Mucosa of rectum (tissue), 2 donors: ENCODE results near the gene SLC34A3.

ENCODE experiments used
- H3K27ac ChIP-seq, 2 donors: one replicate each; pipeline ENCODE4 v1.7.0; 2013; ENCODE audit warnings: inconsistent platforms in 2 of 2, low read depth in 2 of 2, low read length in 2 of 2
- H3K27me3 ChIP-seq, 2 donors: one replicate each; pipeline ENCODE4 v1.7.0; 2013; ENCODE audit warnings: low read length in 2 of 2; ENCODE audit not compliant: control insufficient read depth in 2 of 2, insufficient read depth in 2 of 2
- H3K36me3 ChIP-seq, 2 donors: one replicate each; pipeline ENCODE4 v1.7.0; 2013; ENCODE audit warnings: low read length in 2 of 2; ENCODE audit not compliant: control insufficient read depth in 2 of 2, insufficient read depth in 2 of 2
- H3K4me1 ChIP-seq, 2 donors: one replicate each; pipeline ENCODE4 v1.7.0; 2013; ENCODE audit warnings: low read length in 2 of 2, mild to moderate bottlenecking in 1 of 2; ENCODE audit not compliant: control insufficient read depth in 2 of 2, insufficient read depth in 2 of 2
- H3K4me3 ChIP-seq, 2 donors: one replicate each; pipeline ENCODE4 v1.7.0; 2013; ENCODE audit warnings: low read length in 2 of 2
- H3K9ac ChIP-seq, 2 donors: one replicate each; pipeline ENCODE4 v1.7.0; 2013; ENCODE audit warnings: low read length in 2 of 2, low read depth in 1 of 2, mild to moderate bottlenecking in 1 of 2
- H3K9me3 ChIP-seq, 2 donors: one replicate each; pipeline ENCODE4 v1.7.0; 2013; ENCODE audit warnings: low read length in 2 of 2; ENCODE audit not compliant: control insufficient read depth in 2 of 2
- donor health status: healthy.
- donor health status: Normal muscosa, but diverticular disease.

SLC34A3 gene

DNA sequence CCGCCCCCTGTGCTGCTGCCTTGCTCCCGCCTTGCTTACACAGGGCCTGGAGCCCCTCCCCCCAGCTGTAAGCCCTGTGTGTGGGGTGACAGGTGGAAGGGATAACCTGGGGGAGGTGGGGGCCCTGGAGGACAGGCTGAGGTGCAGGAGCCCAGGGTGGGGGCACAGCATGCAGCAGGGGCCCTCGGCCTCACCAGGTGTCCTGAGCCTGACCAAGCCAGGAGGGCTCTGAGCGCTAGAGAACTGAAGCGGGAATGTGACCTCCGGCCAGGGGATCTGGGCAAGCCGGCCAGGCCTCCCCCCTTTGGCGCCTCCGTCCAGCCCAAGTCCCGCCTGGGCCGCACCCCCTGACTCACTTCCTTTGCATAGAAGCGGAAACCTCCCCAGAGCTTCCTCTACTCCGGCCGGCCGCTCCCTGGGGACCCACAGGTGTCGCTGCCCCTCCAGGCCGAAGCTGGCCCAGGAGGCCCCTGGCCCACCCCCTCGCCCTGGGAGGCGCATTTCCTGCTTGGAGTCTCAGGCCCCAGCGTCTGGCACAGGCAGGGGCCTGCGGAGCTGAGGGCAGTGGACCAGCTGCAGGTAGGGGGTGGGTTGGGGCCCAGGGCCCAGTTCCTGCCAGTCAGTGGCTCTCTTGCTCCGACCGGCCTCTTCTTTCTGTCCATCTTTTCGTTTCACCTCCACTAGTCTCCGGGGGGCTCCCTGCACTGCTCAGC lies 46.8 kb downstream of the SLC34A3 start, which contains the start of gene TOR4A:
TSS of gene TOR4A (plus strand) at position 398 of the 713 bp plus-strand sequence. CDS start 964 bp downstream, outside the sequence.
- Histone ChIP-seq H3K27ac (peak within 1 kb of the TSS; percentile 91 to 96), H3K4me3 (peak within 1 kb of the TSS; percentile 85), H3K36me3 (peaks cover 17 to 18% of the 10 kb centered on the region in 2 donors), H3K4me1 (peaks cover 21 to 35% of the 10 kb centered on the region in 2 donors), H3K27me3 (no peaks in the 10 kb centered on the region), H3K9me3 (no peaks in the 10 kb centered on the region), H3K9ac (peak within 1 kb of the TSS; percentile 92 to 99)

DNA sequence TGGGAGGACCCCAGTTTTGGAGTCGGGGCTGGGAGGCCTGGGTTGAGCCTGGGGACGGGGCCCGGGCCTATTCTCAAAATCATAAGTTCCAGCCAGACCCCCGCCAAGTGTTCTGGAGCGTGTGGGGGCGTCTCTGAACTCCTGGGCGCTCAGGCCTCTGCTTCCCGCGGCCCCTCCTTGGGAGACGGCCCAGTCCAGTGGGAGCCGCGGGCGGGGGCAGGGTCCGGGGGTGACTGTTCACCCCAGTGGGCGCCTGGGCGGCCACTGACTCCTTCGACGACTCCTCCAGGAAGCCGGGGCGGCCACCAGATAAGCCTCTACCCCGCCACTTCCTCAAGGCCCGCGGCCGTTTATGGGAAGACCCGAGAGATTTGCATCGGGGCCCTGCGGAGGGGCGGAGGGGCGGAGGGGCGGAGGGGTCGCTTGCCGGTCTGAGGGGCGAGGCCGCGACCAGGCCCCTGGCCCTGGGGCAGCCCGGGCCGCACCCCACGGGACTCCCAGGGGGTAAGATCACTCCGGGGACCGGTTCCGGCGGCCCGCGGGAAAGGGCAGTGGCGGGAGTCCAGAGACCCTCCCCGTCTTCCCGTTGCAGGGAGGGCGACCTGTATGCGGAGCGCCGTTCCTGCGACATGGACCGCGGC lies 47.5 kb downstream of the SLC34A3 start:
- H3K4me1 ChIP-seq: peaks cover 21 to 35% of the 10 kb centered on the region in 2 donors
- peak overlapping the region; percentile 91 to 96 for H3K27ac ChIP-seq
- H3K4me3 ChIP-seq: peak overlapping the region; percentile 85
- H3K36me3 ChIP-seq: peaks cover 19 to 20% of the 10 kb centered on the region in 2 donors
- no peaks in the 10 kb centered on the region for H3K9me3 ChIP-seq
- no peaks in the 10 kb centered on the region for H3K27me3 ChIP-seq
- peak overlapping the region; percentile 92 to 99 for H3K9ac ChIP-seq

DNA sequence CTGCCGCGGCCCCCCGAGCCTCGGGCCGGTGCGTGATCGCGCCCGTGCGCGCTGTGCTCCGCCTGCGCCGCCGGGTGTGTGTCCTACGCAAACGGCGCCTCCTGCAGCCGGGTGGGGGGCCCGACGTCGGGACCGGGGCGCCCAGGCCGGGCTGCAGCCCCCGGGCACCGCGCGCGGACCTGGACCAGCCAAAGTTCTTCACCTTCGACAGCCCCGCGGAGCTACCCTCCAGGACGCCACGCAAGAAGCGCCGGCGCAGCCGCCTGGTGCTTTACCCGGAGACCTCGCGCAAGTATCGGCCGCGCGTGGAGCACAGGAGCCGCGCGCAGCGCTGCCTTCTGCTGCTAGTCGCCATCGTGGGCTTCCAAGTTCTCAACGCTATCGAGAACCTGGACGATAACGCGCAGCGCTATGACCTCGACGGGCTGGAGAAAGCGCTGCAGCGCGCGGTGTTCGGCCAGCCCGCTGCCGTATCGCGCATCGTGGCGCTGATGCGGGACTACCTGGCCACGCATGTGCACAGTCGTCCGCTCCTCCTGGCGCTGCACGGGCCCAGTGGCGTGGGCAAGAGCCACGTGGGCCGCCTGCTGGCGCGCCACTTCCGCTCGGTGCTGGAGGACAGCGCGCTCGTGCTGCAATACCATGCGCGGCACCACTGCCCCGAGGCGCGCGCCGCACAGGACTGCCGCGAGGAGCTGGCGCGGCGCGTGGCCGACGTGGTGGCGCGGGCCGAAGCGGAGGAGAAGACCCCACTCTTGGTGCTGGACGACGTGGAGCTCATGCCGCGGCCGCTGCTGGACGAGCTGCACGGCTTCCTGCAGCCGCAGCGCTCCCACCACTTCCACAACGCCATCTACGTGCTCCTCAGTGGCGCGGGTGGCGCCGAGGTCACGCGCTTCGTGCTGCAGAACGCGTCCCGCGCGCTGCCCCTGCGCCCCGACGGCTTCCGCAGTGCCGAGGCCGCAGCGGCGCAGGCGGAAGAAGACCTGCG lies 48.3 kb downstream of the SLC34A3 start:
- Histone ChIP-seq H3K27ac (peak overlapping the region; percentile 91 to 96), H3K9ac (peak overlapping the region in 1 of 2 donors; percentile 99), H3K4me1 (peaks cover 21 to 31% of the 10 kb centered on the region in 2 donors), H3K4me3 (peak overlapping the region; percentile 85), H3K9me3 (no peaks in the 10 kb centered on the region), H3K36me3 (peaks cover 16 to 17% of the 10 kb centered on the region in 2 donors), H3K27me3 (no peaks in the 10 kb centered on the region)

DNA sequence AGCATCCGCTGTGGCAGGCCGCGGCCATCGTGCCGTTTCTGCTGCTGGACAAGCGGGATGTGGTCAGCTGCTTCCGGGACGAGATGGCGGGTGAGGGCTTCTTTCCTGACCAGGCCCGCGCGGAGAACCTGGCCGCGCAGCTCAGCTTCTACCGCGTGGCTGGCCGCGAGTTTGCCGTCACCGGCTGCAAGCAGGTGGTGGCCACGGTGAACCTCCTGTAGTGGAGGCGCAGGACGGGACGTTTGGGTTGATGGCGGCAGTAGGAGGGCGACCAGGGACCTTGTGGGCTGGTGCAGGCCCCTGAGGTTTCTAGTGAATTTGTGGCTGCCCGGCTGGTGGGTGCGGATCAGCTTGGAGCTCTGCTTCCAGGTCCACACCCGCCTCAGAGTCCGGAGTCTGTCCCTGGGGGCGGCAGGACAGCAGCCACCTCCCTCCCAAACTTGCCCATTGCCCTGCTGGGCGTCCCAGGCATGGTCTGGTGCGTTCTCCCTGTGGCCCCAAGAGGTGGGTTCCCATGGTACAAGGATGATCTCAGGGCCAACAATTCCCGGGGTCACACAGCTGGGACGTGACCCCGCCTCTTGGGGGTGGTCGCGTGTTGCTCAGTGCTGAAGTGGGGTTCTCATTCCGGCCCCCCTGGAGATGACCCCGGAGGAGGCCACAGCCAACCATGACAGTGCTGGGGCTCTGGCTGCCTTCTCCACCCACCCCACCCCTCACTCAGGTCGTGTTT lies 49.2 kb downstream of the SLC34A3 start:
- H3K27ac ChIP-seq: no peak overlapping the region
- no peak overlapping the region for H3K4me3 ChIP-seq
- H3K36me3 ChIP-seq: peaks cover 16 to 17% of the 10 kb centered on the region in 2 donors
- no peaks in the 10 kb centered on the region for H3K27me3 ChIP-seq
- H3K4me1 ChIP-seq: peaks cover 21 to 24% of the 10 kb centered on the region in 2 donors
- H3K9me3 ChIP-seq: no peaks in the 10 kb centered on the region
- no peak overlapping the region for H3K9ac ChIP-seq

DNA sequence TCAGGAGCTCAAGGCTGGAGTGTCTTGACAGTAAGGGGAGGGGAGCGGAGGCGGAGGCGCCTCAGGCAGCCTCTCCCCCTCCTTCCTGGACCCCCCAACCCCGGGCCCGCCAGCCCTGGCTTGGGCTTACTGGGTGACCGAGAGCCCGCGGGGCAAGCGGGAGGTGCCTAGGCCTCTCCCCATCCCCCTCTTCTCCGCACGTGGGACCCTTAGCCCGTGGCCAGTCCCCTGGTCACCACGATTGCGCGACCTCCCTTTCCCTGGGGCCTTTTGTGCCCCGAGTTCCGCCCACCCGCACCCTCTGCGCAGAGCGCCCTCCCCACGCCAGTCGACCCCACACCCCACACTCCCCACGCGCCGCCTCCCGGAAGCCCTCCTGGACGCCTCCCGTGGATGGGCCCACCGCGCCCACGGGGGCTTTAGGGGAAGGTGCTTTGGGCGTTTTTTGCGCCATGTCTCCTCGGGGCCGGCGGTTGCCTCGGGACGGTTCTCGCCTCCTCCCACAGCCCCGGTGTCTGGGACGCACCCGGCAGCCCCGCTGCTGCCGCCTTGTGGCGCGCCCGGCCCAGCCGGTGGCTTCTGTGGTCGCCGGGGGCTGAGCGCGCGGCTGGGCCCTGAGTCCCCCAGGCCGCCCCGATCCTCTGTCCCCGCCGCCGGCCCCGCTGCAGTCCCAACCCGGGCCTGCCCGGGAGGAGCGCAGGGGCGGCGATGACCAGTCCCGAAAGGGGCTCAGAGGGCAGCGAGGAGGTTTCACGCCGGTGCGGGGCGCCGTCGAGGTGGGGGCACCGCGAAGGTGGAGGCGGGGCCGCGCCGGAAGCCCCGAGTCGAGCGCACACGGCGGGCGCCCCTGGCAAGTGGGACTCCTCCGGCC lies 50.0 kb downstream of the SLC34A3 start:
- no peaks in the 10 kb centered on the region for H3K9me3 ChIP-seq
- H3K27ac ChIP-seq: no peak overlapping the region
- peaks cover 16 to 17% of the 10 kb centered on the region in 2 donors for H3K36me3 ChIP-seq
- H3K4me3 ChIP-seq: no peak overlapping the region
- no peaks in the 10 kb centered on the region for H3K27me3 ChIP-seq
- no peak overlapping the region for H3K9ac ChIP-seq
- peaks cover 18 to 21% of the 10 kb centered on the region in 2 donors for H3K4me1 ChIP-seq

DNA sequence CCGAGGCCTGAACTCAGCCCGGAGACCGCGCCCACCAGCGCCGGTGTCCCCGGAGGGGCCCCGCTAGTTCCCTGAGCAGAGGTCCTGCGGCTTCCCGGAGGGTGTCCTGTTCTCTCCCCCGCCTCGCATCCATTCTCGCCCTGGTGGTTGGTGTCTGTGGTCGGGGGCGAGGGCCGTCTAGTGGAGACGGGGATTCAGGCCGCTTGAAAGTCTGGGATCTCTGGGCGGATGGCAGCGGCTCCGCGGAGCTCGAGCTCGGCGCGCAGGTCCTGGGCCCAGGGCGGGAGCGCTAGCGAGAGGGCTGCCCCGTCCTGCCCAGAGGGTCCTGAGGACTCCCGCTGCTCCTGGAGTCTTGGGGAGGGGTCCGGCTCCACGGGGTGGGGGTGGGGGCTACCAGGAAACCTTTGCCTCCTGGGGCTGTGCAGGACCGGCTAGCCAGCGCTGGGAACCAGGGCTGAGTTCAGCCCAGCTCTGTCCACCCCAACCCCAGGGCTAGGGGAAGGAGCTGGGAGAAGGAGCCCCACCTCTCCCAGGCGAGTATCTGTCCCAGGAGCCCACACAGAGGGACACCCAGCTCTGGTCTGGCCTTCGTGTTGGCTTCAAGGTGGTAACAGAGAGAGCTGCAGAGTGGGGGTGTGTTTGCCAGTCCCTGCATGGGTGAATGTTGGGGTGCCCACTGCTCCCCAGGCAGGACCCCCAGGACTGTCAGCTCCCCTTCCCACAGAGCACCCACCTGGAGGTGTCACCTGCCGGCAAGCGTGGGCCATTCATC lies 50.8 kb downstream of the SLC34A3 start:
- no peak overlapping the region for H3K9ac ChIP-seq
- H3K36me3 ChIP-seq: peaks cover 16 to 17% of the 10 kb centered on the region in 2 donors
- H3K27ac ChIP-seq: no peak overlapping the region
- peaks cover 13 to 15% of the 10 kb centered on the region in 2 donors for H3K4me1 ChIP-seq
- no peaks in the 10 kb centered on the region for H3K9me3 ChIP-seq
- H3K4me3 ChIP-seq: no peak overlapping the region
- no peaks in the 10 kb centered on the region for H3K27me3 ChIP-seq
